Endothelial cell of umbilical vein (primary cell): ENCODE measurements around the gene SGPL1. TPM values are rescaled to one million over a fixed set of nuclear protein-coding genes. Genes with fewer than 3 reads are reported as not detected.

Experiments used
- BruUV-seq: library from RNA; stranded (reverse); fragments of 400-500 nt; replicated peaks from 2 replicates; lab custom pipeline; 2021; lab: Mats Ljungman, UMichigan
- CTCF ChIA-PET: fragments of 300-600, 350-600 bp; sonication (Branson Sonifier 250); formaldehyde crosslinking; loops from one replicate; lab custom pipeline; 2021; ENCODE audit warnings: antibody characterized with exemption, inconsistent platforms; lab: Charles Lee
- POLR2A ChIA-PET: fragments of 300-600, 350-600 bp; sonication (Branson Sonifier 250); formaldehyde crosslinking; loops from one replicate; lab custom pipeline; 2021; ENCODE audit warnings: antibody characterized with exemption, inconsistent platforms; lab: Charles Lee
- DNase-seq: peaks from one replicate; pipeline ENCODE4 v3.0.0-alpha.2; 2011; ENCODE audit warnings: low read depth, low spot score
- FAIRE-seq: peaks from 2 replicates; lab custom pipeline; 2011; peaks lifted over from hg19 to GRCh38; lab: Jason Lieb, UNC
- H2AFZ ChIP-seq: 2 replicates; pipeline ENCODE4 v1.6.0; 2012; ENCODE audit warnings: low read depth, low read length, control low read depth, inconsistent platforms
- H3K27ac ChIP-seq: 2 replicates; pipeline ENCODE4 v1.5.1; 2011; ENCODE audit warnings: low read depth, mild to moderate bottlenecking, control low read depth, low read length, moderate library complexity; ENCODE audit not compliant: insufficient read depth
- H3K27me3 ChIP-seq, 2 experiments: 2 replicates each; pipeline versions ENCODE4 v1.6.0 to v1.6.1; 2011; ENCODE audit warnings: low read length in 2 of 2, mixed read lengths in 1 of 2; ENCODE audit not compliant: control insufficient read depth in 2 of 2, insufficient read depth in 2 of 2
- H3K36me3 ChIP-seq, 2 experiments: 2 replicates in 1 of 2; 3 replicates in 1 of 2; pipeline ENCODE4 v1.5.1; 2011; ENCODE audit warnings: low read length in 2 of 2, mild to moderate bottlenecking in 1 of 2, moderate library complexity in 1 of 2; ENCODE audit not compliant: control insufficient read depth in 2 of 2, insufficient read depth in 2 of 2; ENCODE audit errors: extremely low read depth in 1 of 2
- H3K4me1 ChIP-seq: 3 replicates; pipeline ENCODE4 v1.5.1; 2011; ENCODE audit warnings: mild to moderate bottlenecking, low read length; ENCODE audit not compliant: control insufficient read depth, insufficient read depth; ENCODE audit errors: extremely low read depth
- H3K4me2 ChIP-seq: 2 replicates; pipeline ENCODE4 v1.6.1; 2011; ENCODE audit warnings: low read length, control low read depth, mixed read lengths; ENCODE audit not compliant: insufficient read depth
- H3K4me3 ChIP-seq, 3 experiments: fragments of 200-600 bp in 1 of 3; sonication (generic), shearing (Covaris generic) in 1 of 3; replicated peaks in 1 of 3; 2 replicates each; pipeline ENCODE4 v1.5.1; 2011 to 2016; ENCODE audit warnings: control low read depth in 3 of 3, low read length in 3 of 3, mild to moderate bottlenecking in 2 of 3, inconsistent platforms in 1 of 3, low read depth in 1 of 3, moderate library complexity in 1 of 3; ENCODE audit not compliant: insufficient read depth in 1 of 3
- H3K79me2 ChIP-seq: 2 replicates; pipeline ENCODE4 v1.6.0; 2012; ENCODE audit warnings: low read length, inconsistent platforms; ENCODE audit not compliant: control insufficient read depth, insufficient read depth
- H3K9ac ChIP-seq: replicated peaks from 2 replicates; pipeline ENCODE3; 2011; ENCODE audit warnings: low read length, control low read depth; ENCODE audit not compliant: insufficient read depth; ENCODE audit errors: extremely low read depth
- H3K9me1 ChIP-seq: replicated peaks from 3 replicates; pipeline ENCODE4 v1.6.0; 2011; ENCODE audit warnings: mild to moderate bottlenecking, low read length; ENCODE audit not compliant: control insufficient read depth, insufficient read depth; ENCODE audit errors: extremely low read depth
- H3K9me3 ChIP-seq: replicated peaks from 2 replicates; pipeline ENCODE4 v1.5.1; 2012; ENCODE audit warnings: low read length, inconsistent platforms; ENCODE audit not compliant: control insufficient read depth, insufficient read depth
- H4K20me1 ChIP-seq: replicated peaks from 2 replicates; pipeline ENCODE3; 2011; ENCODE audit warnings: mild to moderate bottlenecking, low read length; ENCODE audit not compliant: control insufficient read depth, insufficient read depth; ENCODE audit errors: extremely low read depth
- EZH2 ChIP-seq: IDR thresholded peaks from 2 replicates; pipeline ENCODE4 v1.6.1; 2012; ENCODE audit warnings: borderline replicate concordance, low read depth, mild to moderate bottlenecking, moderate library complexity, low read length, inconsistent platforms; ENCODE audit not compliant: severe bottlenecking
- FOS ChIP-seq: IDR thresholded peaks from 2 replicates; pipeline ENCODE4 v1.6.1; 2011; ENCODE audit warnings: mild to moderate bottlenecking, low read length, moderate library complexity, borderline replicate concordance; ENCODE audit not compliant: insufficient read depth
- GATA2 ChIP-seq: IDR thresholded peaks from 2 replicates; pipeline ENCODE4 v1.7.0; 2011; ENCODE audit warnings: low read depth, mild to moderate bottlenecking, moderate library complexity, mixed read lengths, low read length; ENCODE audit not compliant: insufficient read length, insufficient read depth
- JUN ChIP-seq: IDR thresholded peaks from 2 replicates; pipeline ENCODE4 v1.6.1; 2011; ENCODE audit warnings: borderline replicate concordance, low read depth; ENCODE audit not compliant: insufficient read length, insufficient read depth
- MYC ChIP-seq: IDR thresholded peaks from one replicate; pipeline ENCODE4 v1.6.1; 2011; ENCODE audit warnings: mild to moderate bottlenecking, low read depth, low read length
- POLR2A ChIP-seq: IDR thresholded peaks from 2 replicates; pipeline ENCODE4 v1.6.1; 2012; ENCODE audit warnings: low read depth, mild to moderate bottlenecking, control low read depth, low read length
- POLR2AphosphoS5 ChIP-seq: IDR thresholded peaks from 2 replicates; pipeline ENCODE4 v1.6.1; 2012; ENCODE audit warnings: low read depth, mild to moderate bottlenecking, control low read depth, low read length, moderate library complexity; ENCODE audit not compliant: insufficient read depth
- dilution Hi-C: fragments of 300-500 bp; cut with MboI; formaldehyde crosslinking; loops from one replicate; pipeline ENCODE4 v1.15.0; 2019; ENCODE audit warnings: low sequenced_read_pairs; ENCODE audit not compliant: extremely low pct_ligation_motif_present
- intact Hi-C: fragments of 100-400 bp; cut with micrococcal nuclease; formaldehyde crosslinking; loops from one replicate; pipeline ENCODE4 v1.10.0; 2022
- polyA plus RNA-seq, 4 experiments: library from polyadenylated mRNA; depleted of rRNA in 3 of 4; stranded (reverse) in 3 of 4; unstranded in 1 of 4; fragments of >200 nt; gene quantifications; 2 replicates each; pipeline versions ENCODE4 v1.2.1 to v1.2.3, GENCODE V29; 2011 to 2012; ENCODE audit warnings: missing spikeins in 1 of 4
- total RNA-seq: library from RNA; stranded (reverse); gene quantifications from 2 replicates; pipeline ENCODE4 v1.2.3, GENCODE V29; 2021
- TF ChIP-seq, protein P1 (sequence below), 2 donors: IDR thresholded peaks; 1 replicate in 1 of 2; 2 replicates in 1 of 2; pipeline ENCODE4 v1.5.1; 2011; ENCODE audit warnings: low read length in 2 of 2, mild to moderate bottlenecking in 2 of 2, moderate library complexity in 2 of 2, control low read depth in 1 of 2, inconsistent platforms in 1 of 2, low read depth in 1 of 2; ENCODE audit not compliant: insufficient read depth in 1 of 2; ENCODE audit errors: extremely low read depth in 1 of 2
- TF ChIP-seq, protein P2 (sequence below): IDR thresholded peaks from 2 replicates; pipeline ENCODE4 v1.6.1; 2011; ENCODE audit not compliant: insufficient read depth, insufficient read length

Gene SGPL1
- total and polyA plus RNA-seq, 2 donors (not counting 3 experiments of a cell fraction or from before 2014, with no cell fraction given): 11.4 to 25.2 TPM

DNA sequence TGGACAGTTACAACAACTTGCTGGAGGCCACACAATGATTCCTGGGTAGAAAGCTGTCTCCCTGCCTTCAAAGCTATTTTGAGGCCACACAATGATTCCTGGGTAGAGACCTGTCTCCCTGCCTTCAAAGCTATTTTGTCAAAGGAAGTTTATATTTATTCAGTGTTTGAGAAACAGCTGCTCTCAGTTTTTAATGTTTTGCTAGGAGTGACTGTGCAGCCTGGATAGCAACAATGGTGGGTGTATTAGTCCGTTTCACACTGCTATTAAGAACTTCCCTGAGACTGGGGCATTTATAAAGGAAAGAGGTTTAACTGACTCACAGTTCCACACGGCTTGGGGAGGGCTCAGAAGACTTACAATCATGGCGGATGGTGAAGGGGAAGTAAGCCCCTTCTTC, 3.9 kb upstream of the SGPL1 start:
- intact Hi-C loops: no loop called here
- DNase-seq: no peak

More for the DNA sequence above, 3.9 kb upstream of the SGPL1 start:
- no peak overlapping the region for H3K4me2 ChIP-seq
- no peaks in the 10 kb centered on the region for H3K79me2 ChIP-seq
- H3K36me3 ChIP-seq: no peaks in the 10 kb centered on the region
- H3K4me3 ChIP-seq: no peak overlapping the region
- no TSS peak for BruUV-seq
- no peak for FAIRE-seq
- dilution Hi-C loops: no loop called here
- no peak overlapping the region for H2AFZ ChIP-seq
- H3K9me1 ChIP-seq: no peaks in the 10 kb centered on the region
- TF ChIP-seq POLR2AphosphoS5 (no peak), FOS (no peak), EZH2 (no peak), MYC (no peak), GATA2 (no peak), JUN (no peak), POLR2A (no peak)
- TF ChIP-seq, protein P1, sequence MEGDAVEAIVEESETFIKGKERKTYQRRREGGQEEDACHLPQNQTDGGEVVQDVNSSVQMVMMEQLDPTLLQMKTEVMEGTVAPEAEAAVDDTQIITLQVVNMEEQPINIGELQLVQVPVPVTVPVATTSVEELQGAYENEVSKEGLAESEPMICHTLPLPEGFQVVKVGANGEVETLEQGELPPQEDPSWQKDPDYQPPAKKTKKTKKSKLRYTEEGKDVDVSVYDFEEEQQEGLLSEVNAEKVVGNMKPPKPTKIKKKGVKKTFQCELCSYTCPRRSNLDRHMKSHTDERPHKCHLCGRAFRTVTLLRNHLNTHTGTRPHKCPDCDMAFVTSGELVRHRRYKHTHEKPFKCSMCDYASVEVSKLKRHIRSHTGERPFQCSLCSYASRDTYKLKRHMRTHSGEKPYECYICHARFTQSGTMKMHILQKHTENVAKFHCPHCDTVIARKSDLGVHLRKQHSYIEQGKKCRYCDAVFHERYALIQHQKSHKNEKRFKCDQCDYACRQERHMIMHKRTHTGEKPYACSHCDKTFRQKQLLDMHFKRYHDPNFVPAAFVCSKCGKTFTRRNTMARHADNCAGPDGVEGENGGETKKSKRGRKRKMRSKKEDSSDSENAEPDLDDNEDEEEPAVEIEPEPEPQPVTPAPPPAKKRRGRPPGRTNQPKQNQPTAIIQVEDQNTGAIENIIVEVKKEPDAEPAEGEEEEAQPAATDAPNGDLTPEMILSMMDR (IDR thresholded peaks at IDR 0.05; ENCODE audit: extremely low read depth in 1 of 2, insufficient read depth in 1 of 2, low read depth in 1 of 2, low read length in 2 of 2): no peak
- TF ChIP-seq, protein P2, sequence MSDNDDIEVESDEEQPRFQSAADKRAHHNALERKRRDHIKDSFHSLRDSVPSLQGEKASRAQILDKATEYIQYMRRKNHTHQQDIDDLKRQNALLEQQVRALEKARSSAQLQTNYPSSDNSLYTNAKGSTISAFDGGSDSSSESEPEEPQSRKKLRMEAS: no peak
- no peak overlapping the region for H3K9ac ChIP-seq
- H3K4me1 ChIP-seq: peaks cover 2% of the 10 kb centered on the region
- ChIA-PET POLR2A (no interaction called here), CTCF (no interaction called here)
- no peaks in the 10 kb centered on the region for H4K20me1 ChIP-seq
- H3K27ac ChIP-seq: no peak overlapping the region
- H3K27me3 ChIP-seq: peaks cover 8 to 12% of the 10 kb centered on the region in 2 experiments
- H3K9me3 ChIP-seq: no peaks in the 10 kb centered on the region
